A549 (cell line): ENCODE results near the gene MCTP1.

Experiments
- CTCF ChIP-seq: fragments of >200 bp; sonication (Bioruptor Twin); formaldehyde crosslinking; IDR thresholded peaks from 3 replicates; pipeline ENCODE4 v1.5.1; 2016
- ELK1 ChIP-seq: fragments of 150-350 bp; IDR thresholded peaks from 2 replicates; pipeline ENCODE4 v1.6.1; 2014; ENCODE audit warnings: low read depth, mild to moderate bottlenecking, low read length
- JUNB ChIP-seq: fragments of >200 bp; sonication (Bioruptor Twin); formaldehyde crosslinking; IDR thresholded peaks from 2 replicates; pipeline ENCODE4 v1.6.1; 2016
- MAX ChIP-seq: IDR thresholded peaks from 2 replicates; pipeline ENCODE4 v1.6.1; 2012
- MAZ ChIP-seq: fragments of 150-350 bp; IDR thresholded peaks from 2 replicates; pipeline ENCODE4 v1.6.1; 2014; ENCODE audit warnings: antibody characterized with exemption, low read depth, low read length, borderline replicate concordance
- POLR2A ChIP-seq: IDR thresholded peaks from 2 replicates; pipeline ENCODE4 v1.6.1; 2012; ENCODE audit warnings: mild to moderate bottlenecking, low read length
- TP53 ChIP-seq: fragments of 250-450 bp; sonication (Bioruptor Pico); IDR thresholded peaks from 2 replicates; pipeline ENCODE4 v1.5.0; 2021; ENCODE audit warnings: mild to moderate bottlenecking, moderate library complexity
- USF2 ChIP-seq: fragments of 450-650 bp; IDR thresholded peaks from 2 replicates; pipeline ENCODE4 v1.6.1; 2014; ENCODE audit warnings: antibody characterized with exemption

GRCh38 chr5:95241635-95242034 lies 43.3 kb downstream of the MCTP1 start:
- TF ChIP-seq MAX: no peak
- TF ChIP-seq TP53: no peak
- TF ChIP-seq POLR2A: no peak
- no peak for TF ChIP-seq USF2
- no peak for TF ChIP-seq CTCF
- TF ChIP-seq MAZ: no peak
- no peak for TF ChIP-seq JUNB
- no peak for TF ChIP-seq ELK1
